GM12864 (cell line): ENCODE results near the gene BAIAP2L1.

Source experiments
- DNase-seq: peaks from one replicate; pipeline ENCODE4 v3.0.0-alpha.2; 2011; ENCODE audit warnings: low read depth
- H3K4me3 ChIP-seq: 2 replicates; pipeline ENCODE4 v1.5.1; 2011; ENCODE audit warnings: mild to moderate bottlenecking, low read depth, low read length, control low read depth
- CTCF ChIP-seq: IDR thresholded peaks from 2 replicates; pipeline ENCODE4 v1.5.1; 2011; ENCODE audit warnings: low read depth, mild to moderate bottlenecking, moderate library complexity, low read length, control low read depth, inconsistent platforms; ENCODE audit errors: missing control alignments

BAIAP2L1 gene

GRCh38 chr7:98357751-98358161 is 43.1 kb downstream of the BAIAP2L1 start:
- no peak overlapping the region for H3K4me3 ChIP-seq
- no peak for DNase-seq
- no peak for TF ChIP-seq CTCF

GRCh38 chr7:98355250-98355538 is 45.7 kb downstream of the BAIAP2L1 start:
- H3K4me3 ChIP-seq, result no peak overlapping the region
- TF ChIP-seq CTCF, result no peak
- no peak for DNase-seq

GRCh38 chr7:98354511-98355249 is 46.2 kb downstream of the BAIAP2L1 start:
- H3K4me3 ChIP-seq, result no peak overlapping the region
- no peak for DNase-seq
- no peak for TF ChIP-seq CTCF

- no peak for DNase-seq
- H3K4me3 ChIP-seq, result no peak overlapping the region
- TF ChIP-seq CTCF, result no peak
Measured at GRCh38 chr7:98354052-98354451, 46.8 kb downstream of the BAIAP2L1 start.

- TF ChIP-seq CTCF, result no peak
- DNase-seq, result no peak
- no peak overlapping the region for H3K4me3 ChIP-seq
Measured at GRCh38 chr7:98352621-98353020, 48.3 kb downstream of the BAIAP2L1 start.

GRCh38 chr7:98351136-98351535 is 49.8 kb downstream of the BAIAP2L1 start:
- no peak overlapping the region for H3K4me3 ChIP-seq
- no peak for DNase-seq
- TF ChIP-seq CTCF, result no peak
